ENCODE measurements around the gene GAGE10.
A peak's percentile ranks its signal among the peaks of the same experiment; 100 is the strongest.

The GAGE10 gene

GRCh38 chrX:49303346-49303745 lies at the start of gene GAGE10:
TSS of gene GAGE10 (plus strand) at chrX:49303646. CDS start at chrX:49304860, 1,214 bp downstream.
- no peak for DNase-seq (ENCODE audit: low spot score)

GRCh38 chrX:49254639-49255038 lies 48.8 kb upstream of the GAGE10 start:
- no peak for DNase-seq (ENCODE audit: low spot score)

- no peak for DNase-seq (ENCODE audit: low spot score)
Observed at GRCh38 chrX:49256268-49256995, 47.0 kb upstream of the GAGE10 start.

GRCh38 chrX:49257074-49257790 lies 46.2 kb upstream of the GAGE10 start:
- DNase-seq (ENCODE audit: low spot score): no peak

- no peak for DNase-seq (ENCODE audit: low spot score)
Observed at GRCh38 chrX:49257846-49258748, 45.3 kb upstream of the GAGE10 start.

- DNase-seq (ENCODE audit: low spot score): no peak
Observed at GRCh38 chrX:49258749-49259124, 44.7 kb upstream of the GAGE10 start.

- DNase-seq (ENCODE audit: low spot score): no peak
Observed at GRCh38 chrX:49260221-49260985, 43.0 kb upstream of the GAGE10 start.

- DNase-seq (ENCODE audit: low spot score): no peak
Observed at GRCh38 chrX:49262603-49263002, 40.8 kb upstream of the GAGE10 start.

GRCh38 chrX:49263631-49264030 lies 39.8 kb upstream of the GAGE10 start:
- DNase-seq (ENCODE audit: low spot score): no peak

GRCh38 chrX:49264460-49264859 lies 39.0 kb upstream of the GAGE10 start, which contains the start of gene FOXP3:
TSS of gene FOXP3 (minus strand) at chrX:49264710. CDS start at chrX:49258505, 6,205 bp downstream.
- DNase-seq (ENCODE audit: low spot score): no peak

GRCh38 chrX:49266523-49267445 lies 36.7 kb upstream of the GAGE10 start:
- no peak for DNase-seq (ENCODE audit: low spot score)

- no peak for DNase-seq (ENCODE audit: low spot score)
Observed at GRCh38 chrX:49268702-49269009, 34.8 kb upstream of the GAGE10 start.

- peak; percentile 91 for DNase-seq (ENCODE audit: low spot score)
Observed at GRCh38 chrX:49269010-49269766, 34.3 kb upstream of the GAGE10 start.

- DNase-seq (ENCODE audit: low spot score): no peak
Observed at GRCh38 chrX:49269767-49270248, 33.6 kb upstream of the GAGE10 start, which contains the start of gene PPP1R3F. TSS of gene PPP1R3F (plus strand) at chrX:49269793. CDS start at chrX:49269870, 77 bp downstream.

GRCh38 chrX:49270249-49270921 lies 33.1 kb upstream of the GAGE10 start:
- no peak for DNase-seq (ENCODE audit: low spot score)

GRCh38 chrX:49271341-49271740 lies 32.1 kb upstream of the GAGE10 start:
- DNase-seq (ENCODE audit: low spot score): no peak

- no peak for DNase-seq (ENCODE audit: low spot score)
Observed at GRCh38 chrX:49272421-49272820, 31.0 kb upstream of the GAGE10 start.

- no peak for DNase-seq (ENCODE audit: low spot score)
Observed at GRCh38 chrX:49273181-49273727, 30.2 kb upstream of the GAGE10 start.

- DNase-seq (ENCODE audit: low spot score): no peak
Observed at GRCh38 chrX:49276207-49276606, 27.2 kb upstream of the GAGE10 start.

Data from kidney capillary endothelial cell (primary cell).